H1 (cell line): Measurements from ENCODE around the gene TBC1D28. TPM values are rescaled to one million over a fixed set of nuclear protein-coding genes. Genes with fewer than 3 reads are reported as not detected.
"Not testable (repeated sequence)": the region's sequence is repeated elsewhere in the genome, so short reads cannot be mapped to it uniquely, and the experiment has no call there.

Experiments
- CTCF ChIA-PET: fragments of 300-600 bp; sonication (Branson Sonifier 250); formaldehyde crosslinking; loops from one replicate; lab custom pipeline; 2021; ENCODE audit not compliant: partially characterized antibody; lab: Charles Lee
- POLR2A ChIA-PET: fragments of 300-600 bp; sonication (Branson Sonifier 250); formaldehyde crosslinking; loops from one replicate; lab custom pipeline; 2021; ENCODE audit warnings: inconsistent platforms; ENCODE audit not compliant: partially characterized antibody; lab: Charles Lee
- DNase-seq, 2 experiments: peaks; one replicate each; pipeline versions ENCODE4 v3.0.0 to v3.0.0-alpha.2; 2010 to 2022; ENCODE audit warnings: low spot score in 2 of 2, low read depth in 1 of 2, mixed read lengths in 1 of 2
- FAIRE-seq: peaks from 2 replicates; lab custom pipeline; 2011; peaks lifted over from hg19 to GRCh38; lab: Jason Lieb, UNC
- H2AFZ ChIP-seq: 2 replicates; pipeline ENCODE4 v1.8.1; 2012; ENCODE audit warnings: low read length, inconsistent platforms
- H2AK5ac ChIP-seq: 2 replicates; pipeline ENCODE4 v1.6.1; 2013; ENCODE audit warnings: low read depth, low read length
- H2BK120ac ChIP-seq: replicated peaks from 2 replicates; pipeline ENCODE3; 2013; ENCODE audit warnings: low read depth, low read length, inconsistent platforms
- H2BK12ac ChIP-seq: 2 replicates; pipeline ENCODE4 v1.6.1; 2013; ENCODE audit warnings: low read depth, low read length
- H2BK15ac ChIP-seq: 2 replicates; pipeline ENCODE4 v1.6.1; 2013; ENCODE audit warnings: low read length
- H2BK20ac ChIP-seq: 2 replicates; pipeline ENCODE4 v1.6.1; 2013; ENCODE audit warnings: low read length
- H2BK5ac ChIP-seq: 2 replicates; pipeline ENCODE4 v1.6.1; 2013; ENCODE audit warnings: low read depth, low read length
- H3K14ac ChIP-seq: 2 replicates; pipeline ENCODE4 v1.6.1; 2013; ENCODE audit warnings: inconsistent platforms; ENCODE audit not compliant: insufficient read length
- H3K18ac ChIP-seq: 2 replicates; pipeline ENCODE4 v1.6.1; 2013; ENCODE audit warnings: low read length; ENCODE audit errors: extremely low read depth
- H3K23ac ChIP-seq: 2 replicates; pipeline ENCODE4 v1.6.1; 2013; ENCODE audit warnings: inconsistent platforms; ENCODE audit not compliant: insufficient read length
- H3K23me2 ChIP-seq: 2 replicates; pipeline ENCODE4 v1.6.1; 2013; ENCODE audit warnings: low read depth, low read length
- H3K27ac ChIP-seq: 2 replicates; pipeline ENCODE4 v1.6.1; 2011; ENCODE audit warnings: low read depth, low read length, inconsistent platforms
- H3K27me3 ChIP-seq, 4 experiments: replicated peaks in 1 of 4; 1 replicate in 1 of 4; 2 replicates in 3 of 4; pipeline versions ENCODE4 v1.6.1 to v1.8.1; 2011 to 2013; ENCODE audit warnings: low read length in 3 of 4, mild to moderate bottlenecking in 3 of 4, inconsistent platforms in 2 of 4, mixed read lengths in 2 of 4, moderate library complexity in 1 of 4; ENCODE audit not compliant: control insufficient read depth in 3 of 4, insufficient read depth in 3 of 4; ENCODE audit errors: extremely low read depth in 1 of 4
- H3K36me3 ChIP-seq, 4 experiments: 2 replicates each; pipeline versions ENCODE4 v1.6.1 to v1.8.1; 2011 to 2013; ENCODE audit warnings: mild to moderate bottlenecking in 4 of 4, low read length in 3 of 4, moderate library complexity in 2 of 4, control low read depth in 1 of 4, inconsistent platforms in 1 of 4; ENCODE audit not compliant: insufficient read depth in 4 of 4, control insufficient read depth in 2 of 4
- H3K4ac ChIP-seq: replicated peaks from 2 replicates; pipeline ENCODE3; 2013; ENCODE audit warnings: low read length, low read depth, mixed read lengths, inconsistent platforms; ENCODE audit not compliant: insufficient read length
- H3K4me1 ChIP-seq, 4 experiments: replicated peaks in 1 of 4; 1 replicate in 1 of 4; 2 replicates in 3 of 4; pipeline versions ENCODE4 v1.6.1 to v1.8.1; 2011 to 2013; ENCODE audit warnings: low read length in 3 of 4, inconsistent platforms in 2 of 4, mixed read lengths in 1 of 4; ENCODE audit not compliant: insufficient read depth in 4 of 4, control insufficient read depth in 3 of 4
- H3K4me2 ChIP-seq, 2 experiments: 2 replicates each; pipeline versions ENCODE4 v1.6.1 to v1.8.1; 2011 to 2013; ENCODE audit warnings: low read depth in 2 of 2, low read length in 2 of 2, control low read depth in 1 of 2, inconsistent platforms in 1 of 2, mild to moderate bottlenecking in 1 of 2; ENCODE audit not compliant: insufficient read depth in 1 of 2
- H3K4me3 ChIP-seq, 4 experiments: fragments of 200-600, 300-600 bp in 1 of 4; sonication (generic), shearing (Covaris generic), sonication (Bioruptor Twin) in 1 of 4; 2 replicates each; pipeline versions ENCODE4 v1.5.1 to v1.8.1; 2011 to 2016; ENCODE audit warnings: low read length in 4 of 4, low read depth in 3 of 4, control low read depth in 2 of 4, inconsistent platforms in 2 of 4, mild to moderate bottlenecking in 2 of 4, mixed read lengths in 1 of 4, moderate library complexity in 1 of 4; ENCODE audit not compliant: insufficient read depth in 2 of 4; ENCODE audit errors: extremely low read depth in 1 of 4
- H3K56ac ChIP-seq: replicated peaks from 2 replicates; pipeline ENCODE3; 2013; ENCODE audit warnings: low read depth, mild to moderate bottlenecking, mixed read lengths, low read length, inconsistent platforms; ENCODE audit not compliant: insufficient read length
- H3K79me1 ChIP-seq: 2 replicates; pipeline ENCODE4 v1.6.1; 2013; ENCODE audit warnings: low read depth, low read length, control low read depth
- H3K79me2 ChIP-seq, 2 experiments: 2 replicates each; pipeline versions ENCODE4 v1.6.1 to v1.8.1; 2012 to 2013; ENCODE audit warnings: low read length in 2 of 2, mild to moderate bottlenecking in 2 of 2, inconsistent platforms in 1 of 2; ENCODE audit not compliant: insufficient read depth in 2 of 2, control insufficient read depth in 1 of 2
- H3K9ac ChIP-seq, 4 experiments: replicated peaks in 1 of 4; 1 replicate in 1 of 4; 2 replicates in 3 of 4; pipeline versions ENCODE4 v1.6.1 to v1.8.1; 2011 to 2013; ENCODE audit warnings: low read depth in 3 of 4, low read length in 3 of 4, control low read depth in 2 of 4, mild to moderate bottlenecking in 2 of 4, moderate library complexity in 2 of 4, inconsistent platforms in 1 of 4; ENCODE audit errors: extremely low read depth in 1 of 4
- H3K9me3 ChIP-seq, 2 experiments: 2 replicates each; pipeline versions ENCODE4 v1.6.1 to v1.8.1; 2012 to 2013; ENCODE audit warnings: mild to moderate bottlenecking in 2 of 2, moderate library complexity in 2 of 2, control low read depth in 1 of 2, inconsistent platforms in 1 of 2, low read depth in 1 of 2, low read length in 1 of 2, mixed read lengths in 1 of 2; ENCODE audit not compliant: insufficient read depth in 2 of 2
- H4K20me1 ChIP-seq, 2 experiments: replicated peaks in 1 of 2; 2 replicates each; pipeline versions ENCODE3 to v1.8.1; 2011 to 2013; ENCODE audit warnings: inconsistent platforms in 2 of 2, low read length in 2 of 2, mild to moderate bottlenecking in 1 of 2; ENCODE audit not compliant: insufficient read depth in 2 of 2, control insufficient read depth in 1 of 2
- H4K5ac ChIP-seq: 2 replicates; pipeline ENCODE4 v1.6.1; 2013; ENCODE audit warnings: low read length, low read depth, mixed read lengths, inconsistent platforms; ENCODE audit not compliant: insufficient read length
- H4K8ac ChIP-seq: 2 replicates; pipeline ENCODE4 v1.8.0; 2013; ENCODE audit warnings: mild to moderate bottlenecking, moderate library complexity, low read length, inconsistent platforms; ENCODE audit not compliant: insufficient read depth; ENCODE audit errors: extremely low read depth
- H4K91ac ChIP-seq: replicated peaks from 2 replicates; pipeline ENCODE3; 2013; ENCODE audit warnings: low read length, mixed read lengths, inconsistent platforms; ENCODE audit not compliant: insufficient read length
- WGBS, 2 experiments: shearing (Covaris generic) in 1 of 2; methylation state at CpG; one replicate each; pipeline versions ENCODE4 v1.1.6 to v1.1.7; 2013 to 2015; ENCODE audit warnings: low lambda C conversion rate in 2 of 2, mixed read lengths in 2 of 2, inconsistent platforms in 1 of 2, low coverage in 1 of 2, missing lambda C conversion rate in 1 of 2; ENCODE audit not compliant: insufficient replicate concordance in 2 of 2, insufficient coverage in 1 of 2, insufficient read length in 1 of 2; ENCODE audit errors: extremely low coverage in 1 of 2, missing lambda C conversion rate in 1 of 2; 5-methylcytosine and 5-hydroxymethylcytosine counted together
- polyA plus RNA-seq, 7 experiments: library from polyadenylated mRNA; depleted of rRNA in 3 of 7; stranded (reverse) in 5 of 7; unstranded in 2 of 7; fragments of >200 nt in 5 of 7; fragments of 200-250 nt in 2 of 7; gene quantifications; 1 replicate in 5 of 7; 2 replicates in 1 of 7; 4 replicates in 1 of 7; pipeline versions ENCODE4 v1.2.1 to v1.2.3, GENCODE V29; 2011 to 2013; ENCODE audit warnings: missing spikeins in 2 of 7, mixed read lengths in 2 of 7
- total RNA-seq: library from RNA; stranded (reverse); fragmentation: NEBNext Ultra II Directional; extraction: Animal tissue kit (Norgen Biotek cat#: 25700); gene quantifications from 2 replicates; pipeline ENCODE4 v1.2.1, GENCODE V29; 2021

The TBC1D28 gene
- total and polyA plus RNA-seq, 2 of the 8 experiments (the other 6 are each of a cell fraction or from before 2014, with no cell fraction given): not detected

DNA sequence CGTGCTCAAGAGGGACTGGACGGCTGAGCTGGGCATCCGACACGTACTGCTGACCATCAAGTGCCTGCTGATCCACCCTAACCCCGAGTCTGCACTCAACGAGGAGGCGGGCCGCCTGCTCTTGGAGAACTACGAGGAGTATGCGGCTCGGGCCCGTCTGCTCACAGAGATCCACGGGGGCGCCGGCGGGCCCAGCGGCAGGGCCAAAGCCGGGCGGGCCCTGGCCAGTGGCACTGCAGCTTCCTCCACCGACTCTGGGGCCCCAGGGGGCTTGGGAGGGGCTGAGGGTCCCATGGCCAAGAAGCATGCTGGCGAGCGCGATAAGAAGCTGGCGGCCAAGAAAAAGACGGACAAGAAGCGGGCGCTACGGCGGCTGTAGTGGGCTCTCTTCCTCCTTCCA is 33.2 kb upstream of the TBC1D28 start:
- H2AFZ ChIP-seq, H3K79me1 ChIP-seq, H3K23me2 ChIP-seq, H3K4me3 ChIP-seq, H3K4me2 ChIP-seq, H4K20me1 ChIP-seq, DNase-seq, H2BK20ac ChIP-seq, H2BK120ac ChIP-seq, H3K18ac ChIP-seq, H3K4me1 ChIP-seq, H3K4ac ChIP-seq, H3K27ac ChIP-seq, H2AK5ac ChIP-seq, H4K91ac ChIP-seq, H2BK15ac ChIP-seq, H3K14ac ChIP-seq, H4K8ac ChIP-seq, H3K56ac ChIP-seq, H3K9ac ChIP-seq, FAIRE-seq, H3K27me3 ChIP-seq, H3K79me2 ChIP-seq, H4K5ac ChIP-seq, POLR2A ChIA-PET, H2BK12ac ChIP-seq, H3K9me3 ChIP-seq, H3K23ac ChIP-seq, H2BK5ac ChIP-seq: not testable (repeated sequence)
- 98% methylated on average over 14 of the region's 29 CpGs; no CpG with 5 or more reads in 1 of the 2 experiments for WGBS, 2 experiments
- CTCF ChIA-PET: interaction anchor here (0.6 kb wide), 1 partner anchor 196 kb away, joined by 3 read pairs; no protein-coding TSS in a partner anchor
- H3K36me3 ChIP-seq: peaks cover 0 to 20% (median 4%) of the 10 kb centered on the region in 4 experiments; a peak in 4 of 8 replicates

DNA sequence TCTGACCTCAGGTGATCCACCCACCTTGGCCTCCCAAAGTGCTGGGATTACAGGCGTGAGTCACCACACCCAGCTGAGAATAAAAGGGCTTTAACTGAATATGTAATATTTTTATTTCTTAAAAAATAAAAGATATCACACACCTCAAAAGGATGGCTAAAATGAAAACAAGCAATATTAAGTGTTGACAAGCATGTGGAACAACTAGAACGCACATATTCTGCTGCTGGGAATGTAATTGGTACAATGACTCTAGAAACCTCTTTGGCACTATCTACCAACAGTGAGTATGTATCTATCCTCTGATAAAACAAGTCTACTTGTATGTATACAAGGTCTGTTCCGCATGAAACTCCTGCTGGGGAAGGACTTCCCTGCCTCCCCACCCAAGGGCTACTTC is 32.7 kb upstream of the TBC1D28 start:
- DNase-seq, H3K27me3 ChIP-seq, H2AFZ ChIP-seq, H2BK5ac ChIP-seq, H3K9ac ChIP-seq, H3K4me3 ChIP-seq, H3K4me1 ChIP-seq, POLR2A ChIA-PET, H3K79me1 ChIP-seq, H4K8ac ChIP-seq, H3K56ac ChIP-seq, H3K4ac ChIP-seq, H2BK120ac ChIP-seq, H3K18ac ChIP-seq, FAIRE-seq, H2AK5ac ChIP-seq, H3K4me2 ChIP-seq, H2BK20ac ChIP-seq, H4K91ac ChIP-seq, H2BK15ac ChIP-seq, H3K23ac ChIP-seq, H4K5ac ChIP-seq, H3K27ac ChIP-seq, H3K14ac ChIP-seq, H2BK12ac ChIP-seq, H3K23me2 ChIP-seq, H4K20me1 ChIP-seq, H3K79me2 ChIP-seq: not testable (repeated sequence)
- Histone ChIP-seq H3K9me3 (peaks cover 0 to 14% of the 10 kb centered on the region in 2 experiments; a peak in 1 of 4 replicates), H3K36me3 (peaks cover 0 to 25% (median 6%) of the 10 kb centered on the region in 4 experiments; a peak in 4 of 8 replicates)
- 89% methylated on average over 3 of the region's 3 CpGs; no CpG with 5 or more reads in 1 of the 2 experiments for WGBS, 2 experiments
- CTCF ChIA-PET: interaction anchor here (0.6 kb wide), 1 partner anchor 196 kb away, joined by 3 read pairs; no protein-coding TSS in a partner anchor
